HFFc6 (cell line): ENCODE measurements around the gene BSDC1. TPM values are rescaled to one million over a fixed set of nuclear protein-coding genes. Genes with fewer than 3 reads are reported as not detected.

ENCODE experiments used
- DNase-seq: peaks from one replicate; pipeline ENCODE4 v3.0.0-alpha.2; 2018
- H3K27ac Mint-ChIP-seq: 2 replicates; pipeline ENCODE4 v1.8.0; 2020; ENCODE audit warnings: mild to moderate bottlenecking, mixed read lengths
- H3K27me3 Mint-ChIP-seq: 2 replicates; pipeline ENCODE4 v1.8.0; 2021; ENCODE audit warnings: mild to moderate bottlenecking, moderate library complexity, mixed read lengths; ENCODE audit not compliant: insufficient read depth
- H3K36me3 Mint-ChIP-seq: 2 replicates; pipeline ENCODE4 v1.8.0; 2021; ENCODE audit warnings: low read depth, mixed read lengths
- H3K4me1 Mint-ChIP-seq: 2 replicates; pipeline ENCODE4 v1.8.0; 2020; ENCODE audit warnings: low read depth, mixed read lengths
- H3K4me3 Mint-ChIP-seq: 2 replicates; pipeline ENCODE4 v1.8.0; 2020; ENCODE audit warnings: mild to moderate bottlenecking, moderate library complexity, mixed read lengths
- H3K9me3 Mint-ChIP-seq: 2 replicates; pipeline ENCODE4 v1.8.0; 2020; ENCODE audit warnings: mild to moderate bottlenecking, mixed read lengths
- total RNA-seq, 6 experiments: library from RNA; stranded (reverse); fragmentation: NEBNext Ultra II Directional; extraction: Animal tissue kit (Norgen Biotek cat#: 25700); gene quantifications; 2 replicates in 1 of 6; 3 replicates in 5 of 6; pipeline ENCODE4 v1.2.3, GENCODE V29; 2021
- TF ChIP-seq, protein P1 (sequence below): fragments of 200-600 bp; sonication (generic); IDR thresholded peaks from 2 replicates; pipeline ENCODE4 v1.5.0; 2021; ENCODE audit warnings: antibody characterized with exemption, mild to moderate bottlenecking

The BSDC1 gene
- total RNA-seq, 6 experiments from 2014 or later, result 52.9 to 65.5 (median 60.1) TPM

DNA sequence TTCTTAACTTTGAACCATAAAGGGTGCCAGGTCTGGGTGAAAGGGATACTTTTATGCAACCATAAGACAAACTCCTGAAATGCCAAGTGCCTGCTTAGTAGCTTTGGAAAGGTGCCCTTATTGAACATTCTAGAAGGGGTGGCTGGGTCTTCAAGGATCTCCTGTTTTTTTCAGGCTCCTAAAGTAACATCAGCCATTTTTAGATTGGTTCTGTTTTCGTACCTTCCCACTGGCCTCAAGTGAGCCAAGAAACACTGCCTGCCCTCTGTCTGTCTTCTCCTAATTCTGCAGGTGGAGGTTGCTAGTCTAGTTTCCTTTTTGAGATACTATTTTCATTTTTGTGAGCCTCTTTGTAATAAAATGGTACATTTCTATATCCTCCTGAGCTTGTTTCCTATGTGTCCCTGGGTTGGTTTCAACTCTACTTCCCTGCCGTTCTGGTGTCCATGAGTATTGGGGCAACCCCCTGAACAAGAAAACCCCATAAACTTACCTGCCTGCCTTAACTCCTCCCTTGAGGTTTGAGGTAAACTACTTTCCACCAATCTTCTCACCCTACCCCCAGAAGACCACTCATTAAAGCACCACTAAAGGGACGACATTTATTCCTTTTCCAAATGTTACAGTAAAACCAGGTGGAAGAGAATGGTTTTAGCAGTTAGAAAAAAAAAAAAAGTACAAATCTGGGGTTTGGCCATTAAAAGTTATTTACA lies 60.8 kb downstream of the BSDC1 start:
- H3K4me3 Mint-ChIP-seq, result no peak overlapping the region
- peaks cover 17% of the 10 kb centered on the region for H3K4me1 Mint-ChIP-seq
- peaks cover 3% of the 10 kb centered on the region for H3K27me3 Mint-ChIP-seq

DNA sequence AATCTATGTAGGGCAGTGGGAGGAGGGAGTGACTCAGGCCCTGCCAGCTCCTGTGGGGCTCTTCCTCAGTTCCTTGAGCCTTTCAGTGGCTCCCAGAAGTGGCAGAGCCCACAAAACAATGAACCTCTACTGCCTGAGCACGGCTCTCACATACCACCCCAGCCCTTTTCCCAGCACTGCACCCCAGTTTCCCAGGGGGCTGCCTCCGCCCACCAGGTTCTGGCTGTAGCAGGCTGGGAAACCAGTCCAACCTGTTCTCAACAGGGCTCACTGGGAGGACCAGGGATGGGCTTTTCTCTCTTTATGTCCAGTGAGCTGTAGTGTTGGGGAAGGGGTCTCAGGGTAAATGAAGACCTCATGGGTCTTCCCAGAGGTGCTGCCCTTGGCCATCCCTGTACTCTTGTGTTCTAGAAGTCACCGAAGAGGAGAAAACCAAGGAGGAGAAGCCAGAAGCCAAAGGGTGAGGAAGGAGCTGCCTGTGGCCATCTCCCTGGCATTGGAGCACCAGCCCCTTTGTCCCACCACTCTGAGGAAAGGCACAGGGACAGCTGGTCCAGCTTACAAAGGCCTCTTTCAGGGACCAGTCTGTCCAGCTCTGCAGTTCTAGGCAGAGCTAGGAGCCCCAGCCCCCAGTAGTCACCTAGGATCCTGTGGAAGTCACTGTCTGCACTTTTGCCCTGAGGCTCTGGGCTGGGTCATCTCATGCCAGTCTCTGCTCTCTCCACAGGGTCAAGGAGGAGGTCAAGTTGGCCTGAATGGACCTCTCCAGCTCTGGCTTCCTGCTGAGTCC lies 61.8 kb downstream of the BSDC1 start:
- peaks cover 3% of the 10 kb centered on the region for H3K27me3 Mint-ChIP-seq
- no peak for DNase-seq
- H3K27ac Mint-ChIP-seq, result no peak overlapping the region
- peaks cover 13% of the 10 kb centered on the region for H3K4me1 Mint-ChIP-seq
- no peaks in the 10 kb centered on the region for H3K9me3 Mint-ChIP-seq
- peaks cover 23% of the 10 kb centered on the region; the same call in 1 of the 2 replicates for H3K36me3 Mint-ChIP-seq
- no peak overlapping the region for H3K4me3 Mint-ChIP-seq
- TF ChIP-seq, protein P1, sequence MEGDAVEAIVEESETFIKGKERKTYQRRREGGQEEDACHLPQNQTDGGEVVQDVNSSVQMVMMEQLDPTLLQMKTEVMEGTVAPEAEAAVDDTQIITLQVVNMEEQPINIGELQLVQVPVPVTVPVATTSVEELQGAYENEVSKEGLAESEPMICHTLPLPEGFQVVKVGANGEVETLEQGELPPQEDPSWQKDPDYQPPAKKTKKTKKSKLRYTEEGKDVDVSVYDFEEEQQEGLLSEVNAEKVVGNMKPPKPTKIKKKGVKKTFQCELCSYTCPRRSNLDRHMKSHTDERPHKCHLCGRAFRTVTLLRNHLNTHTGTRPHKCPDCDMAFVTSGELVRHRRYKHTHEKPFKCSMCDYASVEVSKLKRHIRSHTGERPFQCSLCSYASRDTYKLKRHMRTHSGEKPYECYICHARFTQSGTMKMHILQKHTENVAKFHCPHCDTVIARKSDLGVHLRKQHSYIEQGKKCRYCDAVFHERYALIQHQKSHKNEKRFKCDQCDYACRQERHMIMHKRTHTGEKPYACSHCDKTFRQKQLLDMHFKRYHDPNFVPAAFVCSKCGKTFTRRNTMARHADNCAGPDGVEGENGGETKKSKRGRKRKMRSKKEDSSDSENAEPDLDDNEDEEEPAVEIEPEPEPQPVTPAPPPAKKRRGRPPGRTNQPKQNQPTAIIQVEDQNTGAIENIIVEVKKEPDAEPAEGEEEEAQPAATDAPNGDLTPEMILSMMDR, result no peak

More for the DNA sequence above, 60.8 kb downstream of the BSDC1 start:
- Mint-ChIP-seq H3K9me3 (no peaks in the 10 kb centered on the region), H3K36me3 (peaks cover 18% of the 10 kb centered on the region; the same call in 1 of the 2 replicates), H3K27ac (no peak overlapping the region)
- TF ChIP-seq, protein P1, result no peak
- no peak for DNase-seq

DNA sequence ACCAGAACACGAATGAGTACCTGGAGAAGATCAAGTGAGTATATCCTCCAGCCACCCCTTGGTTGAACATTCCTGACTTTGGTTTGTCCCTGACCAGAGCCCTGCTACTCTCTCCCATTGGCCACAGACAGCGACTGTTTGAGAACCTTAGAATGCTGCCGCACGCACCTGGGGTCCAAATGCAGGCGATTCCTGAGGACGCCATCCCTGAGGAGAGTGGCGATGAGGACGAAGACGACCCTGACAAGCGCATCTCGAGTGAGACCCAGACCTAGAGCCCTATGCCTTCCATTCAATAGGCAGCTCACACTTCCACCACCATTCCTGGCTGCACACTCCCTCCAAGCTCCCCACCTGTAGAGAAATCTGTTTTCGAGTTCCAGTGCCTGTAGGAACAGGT lies 62.7 kb downstream of the BSDC1 start:
- no peak for DNase-seq
- Mint-ChIP-seq H3K4me1 (peaks cover 5% of the 10 kb centered on the region), H3K27ac (no peak overlapping the region), H3K4me3 (no peak overlapping the region), H3K9me3 (no peaks in the 10 kb centered on the region), H3K36me3 (peaks cover 30% of the 10 kb centered on the region), H3K27me3 (peaks cover 3% of the 10 kb centered on the region)
- TF ChIP-seq, protein P1, result no peak

DNA sequence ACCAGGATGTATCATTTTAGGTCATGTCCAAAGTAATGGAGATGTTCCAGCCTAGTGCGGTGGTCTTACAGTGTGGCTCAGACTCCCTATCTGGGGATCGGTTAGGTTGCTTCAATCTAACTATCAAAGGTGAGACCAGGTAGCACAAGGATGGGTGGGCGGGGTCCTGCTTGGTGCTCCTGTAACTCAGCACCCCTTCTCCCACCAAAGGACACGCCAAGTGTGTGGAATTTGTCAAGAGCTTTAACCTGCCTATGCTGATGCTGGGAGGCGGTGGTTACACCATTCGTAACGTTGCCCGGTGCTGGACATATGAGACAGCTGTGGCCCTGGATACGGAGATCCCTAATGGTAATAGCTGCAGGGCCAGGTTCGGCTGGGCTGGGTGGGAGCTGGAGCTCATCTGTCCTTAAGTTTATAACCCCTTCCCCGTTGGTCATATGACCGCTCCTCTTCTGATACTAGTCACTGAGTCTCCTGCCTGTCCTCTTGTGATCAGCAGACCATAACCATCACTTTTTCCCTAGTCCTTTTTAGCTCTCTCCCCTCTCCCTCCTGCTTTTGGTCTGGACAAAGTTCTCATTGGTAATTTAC lies 63.6 kb downstream of the BSDC1 start:
- H3K4me1 Mint-ChIP-seq, result peaks cover 5% of the 10 kb centered on the region
- peaks cover 30% of the 10 kb centered on the region for H3K36me3 Mint-ChIP-seq
- no peak for DNase-seq
- H3K4me3 Mint-ChIP-seq, result no peak overlapping the region
- TF ChIP-seq, protein P1, result no peak
- H3K27ac Mint-ChIP-seq, result no peak overlapping the region
- H3K27me3 Mint-ChIP-seq, result peaks cover 3% of the 10 kb centered on the region
- no peaks in the 10 kb centered on the region for H3K9me3 Mint-ChIP-seq

DNA sequence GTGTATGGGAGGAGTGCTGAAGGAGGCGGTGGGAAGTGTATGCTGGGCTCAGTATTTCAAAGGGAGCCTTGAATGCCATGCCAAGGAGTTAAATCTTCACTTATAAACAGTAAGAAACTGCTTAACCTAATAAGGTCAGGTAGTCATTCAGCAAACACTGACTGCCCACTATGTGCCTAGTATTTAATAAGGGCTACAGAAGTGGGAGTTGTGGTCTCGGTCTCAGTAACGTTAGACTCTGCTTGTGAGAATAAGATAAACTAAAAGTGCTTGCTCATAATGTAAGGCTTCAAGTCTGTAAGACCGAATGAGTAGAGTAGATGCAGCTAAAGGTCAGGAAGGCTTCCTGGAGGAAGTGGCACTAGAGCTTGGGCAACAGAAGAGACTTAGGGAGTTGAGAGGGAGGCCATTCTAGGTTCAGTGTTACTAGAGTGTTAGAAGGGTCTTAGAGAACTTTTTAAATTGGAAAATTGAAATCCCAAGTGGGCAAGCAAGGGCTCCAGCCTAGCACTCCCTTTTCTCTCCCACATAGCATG lies 64.2 kb downstream of the BSDC1 start:
- Mint-ChIP-seq H3K4me3 (no peak overlapping the region), H3K27me3 (peaks cover 2% of the 10 kb centered on the region), H3K4me1 (peaks cover 4% of the 10 kb centered on the region), H3K36me3 (peaks cover 30% of the 10 kb centered on the region), H3K9me3 (no peaks in the 10 kb centered on the region), H3K27ac (no peak overlapping the region)
- TF ChIP-seq, protein P1, result no peak
- DNase-seq, result no peak
